K562 (cell line): ENCODE measurements around the gene FOXE1. TPM values are rescaled to one million over a fixed set of nuclear protein-coding genes. Genes with fewer than 3 reads are reported as not detected.

Experiments used
- ATAC-seq: fragments of 200-7000 bp; cut with Tn5 transposase; 3 replicates; pipeline ENCODE4 v1.9.1; 2020; ENCODE audit warnings: moderate library complexity
- BruUV-seq: library from RNA; stranded (reverse); fragments of 400-500 nt; replicated peaks from 2 replicates; lab custom pipeline; 2021; lab: Mats Ljungman, UMichigan
- CTCF ChIA-PET: fragments of 300-600 bp; formaldehyde crosslinking; extraction: SDS; loops from one replicate; lab custom pipeline; 2021; ENCODE audit warnings: low intra/inter-chr PET ratio; lab: Yijun Ruan, JAX
- POLR2A ChIA-PET: fragments of 300-600, 350-650 bp; sonication (Branson Sonifier 250); formaldehyde crosslinking; extraction: SDS; loops from one replicate; lab custom pipeline; 2021; ENCODE audit warnings: antibody characterized with exemption, inconsistent platforms; lab: Yijun Ruan, JAX
- DNase-seq, 4 experiments: peaks; one replicate each; pipeline versions ENCODE4 v3.0.0 to v3.0.0-alpha.2; 2011 to 2018; ENCODE audit warnings: low spot score in 3 of 4, mixed read lengths in 3 of 4; ENCODE audit errors: extremely low read depth in 1 of 4
- FAIRE-seq: peaks from 2 replicates; lab custom pipeline; 2011; peaks lifted over from hg19 to GRCh38; lab: Jason Lieb, UNC
- H2AFZ ChIP-seq: 2 replicates; pipeline ENCODE4 v1.6.0; 2011; ENCODE audit warnings: low read depth, low read length, control low read depth, inconsistent platforms
- H3K27ac ChIP-seq: fragments of 200-600 bp; 3 replicates; pipeline ENCODE4 v1.8.0; 2011; ENCODE audit warnings: low read depth, mild to moderate bottlenecking, control low read depth, inconsistent platforms, low read length, moderate library complexity, mixed read lengths; ENCODE audit errors: extremely low read depth
- H3K27me3 ChIP-seq, 2 experiments: fragments of 300-600 bp in 1 of 2; 2 replicates in 1 of 2; 3 replicates in 1 of 2; pipeline versions ENCODE4 v1.6.0 to v1.8.0; 2011; ENCODE audit warnings: inconsistent platforms in 2 of 2, low read length in 2 of 2, mild to moderate bottlenecking in 1 of 2, mixed read lengths in 1 of 2, moderate library complexity in 1 of 2; ENCODE audit not compliant: control insufficient read depth in 2 of 2, insufficient read depth in 2 of 2
- H3K36me3 ChIP-seq: fragments of 300-600 bp; 3 replicates; pipeline ENCODE4 v1.8.0; 2011; ENCODE audit warnings: mild to moderate bottlenecking, low read length, inconsistent platforms; ENCODE audit not compliant: control insufficient read depth, insufficient read depth
- H3K4me1 ChIP-seq, 2 experiments: fragments of 200-600 bp in 1 of 2; replicated peaks in 1 of 2; 2 replicates in 1 of 2; 3 replicates in 1 of 2; pipeline versions ENCODE4 v1.5.1 to v1.8.0; 2011; ENCODE audit warnings: inconsistent platforms in 2 of 2, low read length in 2 of 2, mild to moderate bottlenecking in 1 of 2, mixed read lengths in 1 of 2, moderate library complexity in 1 of 2; ENCODE audit not compliant: control insufficient read depth in 2 of 2, insufficient read depth in 2 of 2
- H3K4me2 ChIP-seq: 2 replicates; pipeline ENCODE4 v1.6.1; 2011; ENCODE audit warnings: low read length, control low read depth, inconsistent platforms, mixed read lengths; ENCODE audit not compliant: insufficient read depth
- H3K4me3 ChIP-seq: fragments of 200-600 bp; sonication (generic), shearing (Covaris generic); 2 replicates; pipeline ENCODE4 v1.5.1; 2016; ENCODE audit warnings: control low read depth, inconsistent platforms
- H3K79me2 ChIP-seq: fragments of 200-600 bp; 3 replicates; pipeline ENCODE4 v1.8.0; 2011; ENCODE audit warnings: low read length, inconsistent platforms; ENCODE audit not compliant: control insufficient read depth, insufficient read depth
- H3K9ac ChIP-seq, 2 experiments: 2 replicates each; pipeline versions ENCODE4 v1.6.0 to v1.6.1; 2011; ENCODE audit warnings: low read depth in 2 of 2, low read length in 2 of 2, control low read depth in 1 of 2, inconsistent platforms in 1 of 2, mild to moderate bottlenecking in 1 of 2, mixed read lengths in 1 of 2; ENCODE audit not compliant: insufficient read depth in 1 of 2
- H3K9me1 ChIP-seq: one replicate; pipeline ENCODE4 v1.6.0; 2011; ENCODE audit warnings: inconsistent platforms, mild to moderate bottlenecking, low read length, moderate library complexity; ENCODE audit not compliant: control insufficient read depth, insufficient read depth
- H3K9me3 ChIP-seq: replicated peaks from 2 replicates; pipeline ENCODE4 v1.5.1; 2011; ENCODE audit warnings: low read depth, low read length, inconsistent platforms; ENCODE audit not compliant: control insufficient read depth, insufficient read depth
- H4K20me1 ChIP-seq: replicated peaks from 2 replicates; pipeline ENCODE4 v1.6.1; 2011; ENCODE audit warnings: low read length, inconsistent platforms, mixed read lengths; ENCODE audit not compliant: control insufficient read depth, insufficient read depth
- ESRRB ChIP-seq: fragments of 250-450 bp; sonication (Bioruptor Pico); IDR thresholded peaks from 2 replicates; pipeline ENCODE4 v1.5.0; 2020; ENCODE audit warnings: mild to moderate bottlenecking, moderate library complexity, borderline replicate concordance
- HDAC6 ChIP-seq: IDR thresholded peaks from 2 replicates; pipeline ENCODE4 v1.6.1; 2012; ENCODE audit warnings: low read depth, mild to moderate bottlenecking, control low read depth, inconsistent platforms, low read length, moderate library complexity
- KAT7 ChIP-seq: sonication (generic); formaldehyde crosslinking; IDR thresholded peaks from 2 replicates; pipeline ENCODE4 v1.8.0; 2022; ENCODE audit warnings: missing genetic modification reagents, mild to moderate bottlenecking, borderline replicate concordance
- MTA2 ChIP-seq: fragments of 450-650 bp; IDR thresholded peaks from 2 replicates; pipeline ENCODE4 v1.6.1; 2016; ENCODE audit warnings: low read depth
- MXI1 ChIP-seq: IDR thresholded peaks from 2 replicates; pipeline ENCODE4 v1.6.1; 2011; ENCODE audit warnings: low read depth, mild to moderate bottlenecking, improper control_type of control experiment, low read length
- PHTF2 ChIP-seq: fragments of 250-450 bp; sonication (Bioruptor Pico); IDR thresholded peaks from 2 replicates; pipeline ENCODE4 v1.5.0; 2021; ENCODE audit warnings: mild to moderate bottlenecking
- POLR2A ChIP-seq: fragments of 450-650 bp; conservative IDR thresholded peaks from 2 replicates; pipeline ENCODE4 v1.6.1; 2016
- POLR2AphosphoS2 ChIP-seq: IDR thresholded peaks from 2 replicates; pipeline ENCODE4 v1.6.1; 2012; ENCODE audit warnings: low read length, improper control_type of control experiment
- REST ChIP-seq, 2 experiments: fragments of 450-650 bp; formaldehyde crosslinking in 1 of 2; IDR thresholded peaks; 2 replicates each; pipeline versions ENCODE4 v1.4.0 to v1.6.1; 2014 to 2020; ENCODE audit warnings: mild to moderate bottlenecking in 2 of 2, borderline replicate concordance in 1 of 2, low read depth in 1 of 2
- TAL1 ChIP-seq: fragments of 450-650 bp; IDR thresholded peaks from 2 replicates; pipeline ENCODE4 v1.6.1; 2016; ENCODE audit warnings: mild to moderate bottlenecking
- TEAD4 ChIP-seq, 2 experiments: sonication (generic) in 1 of 2; formaldehyde crosslinking in 1 of 2; IDR thresholded peaks; 2 replicates each; pipeline versions ENCODE4 v1.6.1 to v1.8.0; 2012 to 2022; ENCODE audit warnings: borderline replicate concordance in 1 of 2, inconsistent platforms in 1 of 2, low read length in 1 of 2, mild to moderate bottlenecking in 1 of 2, missing genetic modification reagents in 1 of 2
- THRA ChIP-seq: fragments of 450-650 bp; IDR thresholded peaks from 2 replicates; pipeline ENCODE4 v1.6.1; 2017; ENCODE audit warnings: mild to moderate bottlenecking, moderate library complexity
- ZBTB1 ChIP-seq: sonication (generic); formaldehyde crosslinking; IDR thresholded peaks from 2 replicates; pipeline ENCODE4 v1.8.1; 2023; ENCODE audit warnings: missing genetic modification reagents, low read depth, mild to moderate bottlenecking, borderline replicate concordance
- ZNF184 ChIP-seq: sonication (generic); formaldehyde crosslinking; IDR thresholded peaks from 2 replicates; pipeline ENCODE4 v1.5.0; 2020; ENCODE audit warnings: missing genetic modification reagents
- WGBS: fragments of 100-300 bp; shearing (Covaris generic); methylation state at CpG from one replicate; pipeline ENCODE4 v1.1.6; 2016; ENCODE audit warnings: low coverage, mixed read lengths; ENCODE audit not compliant: insufficient coverage; ENCODE audit errors: missing lambda C conversion rate; 5-methylcytosine and 5-hydroxymethylcytosine counted together
- in situ Hi-C: fragments of 300-500 bp; cut with MboI; formaldehyde crosslinking; loops from 4 replicates; pipeline ENCODE4 v1.15.0; 2018; ENCODE audit warnings: inconsistent platforms, mixed read lengths
- intact Hi-C: fragments of 100-400 bp; cut with micrococcal nuclease; formaldehyde crosslinking; loops from 2 replicates; pipeline ENCODE4 v1.14.2; 2022
- polyA plus RNA-seq, 8 experiments: library from polyadenylated mRNA; depleted of rRNA in 4 of 8; stranded (reverse) in 5 of 8; unstranded in 3 of 8; fragments of >200 nt; fragmentation: Nextera tagmentation in 2 of 8; fragmentation: Illumina TruSeq in 1 of 8; extraction: Ambion mirVana in 2 of 8; extraction: Trizol in 1 of 8; gene quantifications; 2 replicates each; pipeline versions ENCODE4 v1.2.1 to v1.2.3, GENCODE V29; 2011 to 2014; ENCODE audit warnings: inconsistent platforms in 1 of 8, missing spikeins in 1 of 8
- total RNA-seq, 7 experiments: library from RNA; depleted of rRNA in 6 of 7; stranded (reverse); fragments of >200 nt in 6 of 7; fragmentation: Illumina TruSeq in 2 of 7; extraction: Trizol in 2 of 7; gene quantifications; 2 replicates each; pipeline versions ENCODE4 v1.2.1 to v1.2.3, GENCODE V29; 2011 to 2021; ENCODE audit warnings: low replicate concordance in 1 of 7

Gene FOXE1
- total and polyA plus RNA-seq, 9 of the 15 experiments (the other 6 are each of a cell fraction or from before 2014, with no cell fraction given): not detected

- peaks cover 0 to 7% of the 10 kb centered on the region in 2 experiments; a peak in 2 of 5 replicates for H3K4me1 ChIP-seq
- ChIA-PET CTCF (no interaction called here), POLR2A (interaction anchor here (0.7 kb wide), 2 partner anchors 11 to 17 kb away, joined by 3 to 4 read pairs; no protein-coding TSS in a partner anchor)
- H3K9me1 ChIP-seq: no peaks in the 10 kb centered on the region
- FAIRE-seq (no peak), ATAC-seq (no peak), DNase-seq (no peak)
- no peak overlapping the region for H3K4me3 ChIP-seq
- H3K9me3 ChIP-seq: no peaks in the 10 kb centered on the region
- TF ChIP-seq PHTF2 (CRISPR knock-in tag) (no peak), TEAD4 (IDR thresholded peaks at IDR 0.05; ENCODE audit: low read length) (no peak), TEAD4 (CRISPR knock-in tag; IDR thresholded peaks at IDR 0.05; ENCODE audit: borderline replicate concordance) (no peak), POLR2AphosphoS2 (no peak), POLR2A (no peak), MXI1 (no peak), ZNF184 (CRISPR knock-in tag) (no peak), TAL1 (no peak), KAT7 (CRISPR knock-in tag) (no peak), ZBTB1 (no peak), MTA2 (no peak), THRA (no peak), HDAC6 (no peak), REST (IDR thresholded peaks at IDR 0.05; ENCODE audit: borderline replicate concordance) (no peak), REST (CRISPR knock-in tag; IDR thresholded peaks at IDR 0.05; ENCODE audit: low read depth) (no peak), ESRRB (CRISPR knock-in tag) (no peak)
- intact Hi-C loops: no loop called here
- H3K79me2 ChIP-seq: no peaks in the 10 kb centered on the region
- H4K20me1 ChIP-seq: no peaks in the 10 kb centered on the region
- H3K27me3 ChIP-seq: peaks cover 32 to 40% of the 10 kb centered on the region in 2 experiments
- in situ Hi-C loops: no loop called here
- BruUV-seq: no TSS peak
- no peak overlapping the region for H3K9ac ChIP-seq
- H2AFZ ChIP-seq: no peak overlapping the region
- 0% methylated on average over 1 of the region's 2 CpGs for WGBS
- no peaks in the 10 kb centered on the region for H3K36me3 ChIP-seq
- H3K27ac ChIP-seq: no peak overlapping the region
- no peak overlapping the region for H3K4me2 ChIP-seq
Measured at GRCh38 chr9:97845130-97845529, 7.9 kb upstream of the FOXE1 start.
